ENCODE measurements around the gene KIAA1755. TPM values are rescaled to one million over a fixed set of nuclear protein-coding genes. Genes with fewer than 3 reads are reported as not detected.

The KIAA1755 gene
- total and polyA plus RNA-seq, 3 experiments from 2014 or later = not detected

- H3K9me3 ChIP-seq (ENCODE audit: low read length) = no peaks in the 10 kb centered on the region
- no peak overlapping the region for H3K4me3 ChIP-seq (ENCODE audit: low read length)
- peaks cover 7 to 8% of the 10 kb centered on the region in 2 donors for H3K27me3 Mint-ChIP-seq
- no peaks in the 10 kb centered on the region for H3K36me3 ChIP-seq (ENCODE audit: insufficient read depth, low read length)
- H3K4me1 Mint-ChIP-seq = no peaks in the 10 kb centered on the region
- no peaks in the 10 kb centered on the region for H3K27me3 ChIP-seq (ENCODE audit: insufficient read depth, low read length, poor library complexity, severe bottlenecking)
- H3K4me1 ChIP-seq (ENCODE audit: insufficient read depth, low read length) = no peaks in the 10 kb centered on the region
- POLR2A ChIA-PET = no interaction called here
- no peak overlapping the region for H3K27ac ChIP-seq (ENCODE audit: low read depth, low read length)
- CTCF ChIA-PET = no interaction called here
- DNase-seq = no peak
- no peaks in the 10 kb centered on the region for H3K9me3 Mint-ChIP-seq
- H3K4me3 Mint-ChIP-seq = no peak overlapping the region
- H3K27ac Mint-ChIP-seq = peak overlapping the region in 1 of 8 donors; percentile 17
- H3K36me3 Mint-ChIP-seq = no peaks in the 10 kb centered on the region
Measured at GRCh38 chr20:38231531-38232121, 28.9 kb downstream of the KIAA1755 start.

- no peak for DNase-seq
- H3K4me3 Mint-ChIP-seq = no peak overlapping the region
- ChIA-PET POLR2A (no interaction called here), CTCF (interaction anchor here (1.5 kb wide), 1 partner anchor 11 kb away, joined by 5 read pairs; no protein-coding TSS in a partner anchor)
- Histone ChIP-seq H3K27ac (ENCODE audit: low read depth, low read length) (no peak overlapping the region), H3K9me3 (ENCODE audit: low read length) (no peaks in the 10 kb centered on the region), H3K4me3 (ENCODE audit: low read length) (no peak overlapping the region), H3K4me1 (ENCODE audit: insufficient read depth, low read length) (no peaks in the 10 kb centered on the region), H3K27me3 (ENCODE audit: insufficient read depth, low read length, poor library complexity, severe bottlenecking) (no peaks in the 10 kb centered on the region), H3K36me3 (ENCODE audit: insufficient read depth, low read length) (no peaks in the 10 kb centered on the region)
- no peaks in the 10 kb centered on the region for H3K4me1 Mint-ChIP-seq
- peaks cover 7 to 8% of the 10 kb centered on the region in 2 donors for H3K27me3 Mint-ChIP-seq
- H3K36me3 Mint-ChIP-seq = no peaks in the 10 kb centered on the region
- no peaks in the 10 kb centered on the region for H3K9me3 Mint-ChIP-seq
- no peak overlapping the region for H3K27ac Mint-ChIP-seq
Measured at GRCh38 chr20:38230957-38231526, 29.5 kb downstream of the KIAA1755 start.

GRCh38 chr20:38230253-38230551, 30.3 kb downstream of the KIAA1755 start:
- POLR2A ChIA-PET = no interaction called here
- H3K4me1 Mint-ChIP-seq = no peaks in the 10 kb centered on the region
- H3K4me3 ChIP-seq (ENCODE audit: low read length) = no peak overlapping the region
- H3K4me3 Mint-ChIP-seq = no peak overlapping the region
- H3K27ac Mint-ChIP-seq = no peak overlapping the region
- no peaks in the 10 kb centered on the region for H3K9me3 Mint-ChIP-seq
- H3K27ac ChIP-seq (ENCODE audit: low read depth, low read length) = no peak overlapping the region
- H3K4me1 ChIP-seq (ENCODE audit: insufficient read depth, low read length) = no peaks in the 10 kb centered on the region
- peaks cover 7 to 8% of the 10 kb centered on the region in 2 donors for H3K27me3 Mint-ChIP-seq
- no peaks in the 10 kb centered on the region for H3K27me3 ChIP-seq (ENCODE audit: insufficient read depth, low read length, poor library complexity, severe bottlenecking)
- H3K9me3 ChIP-seq (ENCODE audit: low read length) = no peaks in the 10 kb centered on the region
- CTCF ChIA-PET = interaction anchor here (1.5 kb wide), 1 partner anchor 10 kb away, joined by 5 read pairs; no protein-coding TSS in a partner anchor
- no peak for DNase-seq
- H3K36me3 Mint-ChIP-seq = no peaks in the 10 kb centered on the region
- no peaks in the 10 kb centered on the region for H3K36me3 ChIP-seq (ENCODE audit: insufficient read depth, low read length)

- Histone ChIP-seq H3K9me3 (ENCODE audit: low read length) (no peaks in the 10 kb centered on the region), H3K27me3 (ENCODE audit: insufficient read depth, low read length, poor library complexity, severe bottlenecking) (no peaks in the 10 kb centered on the region), H3K36me3 (ENCODE audit: insufficient read depth, low read length) (no peaks in the 10 kb centered on the region), H3K4me1 (ENCODE audit: insufficient read depth, low read length) (no peaks in the 10 kb centered on the region), H3K27ac (ENCODE audit: low read depth, low read length) (no peak overlapping the region), H3K4me3 (ENCODE audit: low read length) (no peak overlapping the region)
- no peaks in the 10 kb centered on the region for H3K9me3 Mint-ChIP-seq
- CTCF ChIA-PET = interaction anchor here (1.5 kb wide), 1 partner anchor 10 kb away, joined by 5 read pairs; no protein-coding TSS in a partner anchor
- H3K36me3 Mint-ChIP-seq = no peaks in the 10 kb centered on the region
- H3K4me3 Mint-ChIP-seq = no peak overlapping the region
- H3K27ac Mint-ChIP-seq = no peak overlapping the region
- no peak for DNase-seq
- POLR2A ChIA-PET = no interaction called here
- no peaks in the 10 kb centered on the region for H3K4me1 Mint-ChIP-seq
- peaks cover 7 to 8% of the 10 kb centered on the region in 2 donors for H3K27me3 Mint-ChIP-seq
Measured at GRCh38 chr20:38229376-38230252, 30.9 kb downstream of the KIAA1755 start.

GRCh38 chr20:38228436-38228835, 32.1 kb downstream of the KIAA1755 start:
- no peaks in the 10 kb centered on the region for H3K36me3 ChIP-seq (ENCODE audit: insufficient read depth, low read length)
- H3K4me3 Mint-ChIP-seq = no peak overlapping the region
- H3K9me3 Mint-ChIP-seq = no peaks in the 10 kb centered on the region
- POLR2A ChIA-PET = no interaction called here
- H3K4me3 ChIP-seq (ENCODE audit: low read length) = no peak overlapping the region
- no peaks in the 10 kb centered on the region for H3K4me1 Mint-ChIP-seq
- no peak overlapping the region for H3K27ac Mint-ChIP-seq
- H3K27me3 Mint-ChIP-seq = peaks cover 8 to 11% of the 10 kb centered on the region in 2 donors
- H3K27me3 ChIP-seq (ENCODE audit: insufficient read depth, low read length, poor library complexity, severe bottlenecking) = no peaks in the 10 kb centered on the region
- CTCF ChIA-PET = no interaction called here
- no peaks in the 10 kb centered on the region for H3K4me1 ChIP-seq (ENCODE audit: insufficient read depth, low read length)
- DNase-seq = no peak
- no peaks in the 10 kb centered on the region for H3K9me3 ChIP-seq (ENCODE audit: low read length)
- H3K36me3 Mint-ChIP-seq = no peaks in the 10 kb centered on the region
- H3K27ac ChIP-seq (ENCODE audit: low read depth, low read length) = no peak overlapping the region

- ChIA-PET POLR2A (no interaction called here), CTCF (no interaction called here)
- Histone ChIP-seq H3K36me3 (ENCODE audit: insufficient read depth, low read length) (no peaks in the 10 kb centered on the region), H3K27me3 (ENCODE audit: insufficient read depth, low read length, poor library complexity, severe bottlenecking) (no peaks in the 10 kb centered on the region), H3K9me3 (ENCODE audit: low read length) (no peaks in the 10 kb centered on the region), H3K4me1 (ENCODE audit: insufficient read depth, low read length) (no peaks in the 10 kb centered on the region), H3K27ac (ENCODE audit: low read depth, low read length) (no peak overlapping the region), H3K4me3 (ENCODE audit: low read length) (no peak overlapping the region)
- H3K4me3 Mint-ChIP-seq = no peak overlapping the region
- no peaks in the 10 kb centered on the region for H3K36me3 Mint-ChIP-seq
- H3K27ac Mint-ChIP-seq = no peak overlapping the region
- peaks cover 8 to 11% of the 10 kb centered on the region in 2 donors for H3K27me3 Mint-ChIP-seq
- no peaks in the 10 kb centered on the region for H3K9me3 Mint-ChIP-seq
- no peak for DNase-seq
- no peaks in the 10 kb centered on the region for H3K4me1 Mint-ChIP-seq
Measured at GRCh38 chr20:38227420-38228360, 32.8 kb downstream of the KIAA1755 start.

GRCh38 chr20:38226553-38226952, 34.0 kb downstream of the KIAA1755 start:
- peak overlapping the region in 1 of 7 donors; percentile 8 for H3K4me3 Mint-ChIP-seq
- ChIA-PET POLR2A (no interaction called here), CTCF (no interaction called here)
- H3K27ac Mint-ChIP-seq = peak overlapping the region in 1 of 8 donors; percentile 6
- peaks cover 6 to 11% of the 10 kb centered on the region in 2 donors for H3K27me3 Mint-ChIP-seq
- H3K9me3 Mint-ChIP-seq = no peaks in the 10 kb centered on the region
- H3K36me3 Mint-ChIP-seq = no peaks in the 10 kb centered on the region
- H3K4me1 ChIP-seq (ENCODE audit: insufficient read depth, low read length) = no peaks in the 10 kb centered on the region
- H3K4me1 Mint-ChIP-seq = peaks cover 0 to 2% (median 0%) of the 10 kb centered on the region in 3 donors
- H3K9me3 ChIP-seq (ENCODE audit: low read length) = no peaks in the 10 kb centered on the region
- H3K36me3 ChIP-seq (ENCODE audit: insufficient read depth, low read length) = no peaks in the 10 kb centered on the region
- DNase-seq = no peak
- H3K4me3 ChIP-seq (ENCODE audit: low read length) = no peak overlapping the region
- H3K27ac ChIP-seq (ENCODE audit: low read depth, low read length) = no peak overlapping the region
- no peaks in the 10 kb centered on the region for H3K27me3 ChIP-seq (ENCODE audit: insufficient read depth, low read length, poor library complexity, severe bottlenecking)

All from CD8-positive, alpha-beta memory T cell (primary cell).